ENCODE measurements around the gene FOXA1.
"Not testable (repeated sequence)": the region's sequence is repeated elsewhere in the genome, so short reads cannot be mapped to it uniquely, and the experiment has no call there.

The FOXA1 gene

DNA sequence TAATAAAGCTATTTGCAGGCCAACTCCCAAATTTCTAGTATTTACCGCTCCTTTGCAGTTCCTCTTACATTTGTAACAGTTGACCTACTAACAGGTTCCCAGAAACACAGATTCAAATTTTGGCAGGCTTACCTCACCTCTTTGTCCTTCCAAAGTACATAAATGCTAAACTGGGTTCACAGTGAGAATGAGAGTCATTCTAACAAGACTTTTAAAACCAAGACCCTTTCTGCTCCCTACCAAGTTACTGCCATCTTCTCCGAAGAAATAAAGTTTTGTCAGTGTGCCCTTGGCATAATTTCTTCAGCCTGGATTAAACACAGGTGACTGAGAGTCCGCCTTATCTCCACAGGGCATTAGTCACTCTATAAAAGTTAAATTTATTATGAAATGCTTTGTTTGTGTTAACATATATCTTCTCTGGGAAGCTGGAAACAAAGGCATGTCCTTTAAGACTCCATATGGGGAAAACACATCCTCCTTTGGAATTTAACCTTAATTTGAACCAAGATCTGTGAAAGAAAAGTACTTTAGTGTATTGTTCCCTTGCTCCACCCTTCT is 28.2 kb downstream of the FOXA1 start:
- no peak for DNase-seq (ENCODE audit: low read depth, low spot score)
- H3K27ac ChIP-seq, result no peak overlapping the region

DNA sequence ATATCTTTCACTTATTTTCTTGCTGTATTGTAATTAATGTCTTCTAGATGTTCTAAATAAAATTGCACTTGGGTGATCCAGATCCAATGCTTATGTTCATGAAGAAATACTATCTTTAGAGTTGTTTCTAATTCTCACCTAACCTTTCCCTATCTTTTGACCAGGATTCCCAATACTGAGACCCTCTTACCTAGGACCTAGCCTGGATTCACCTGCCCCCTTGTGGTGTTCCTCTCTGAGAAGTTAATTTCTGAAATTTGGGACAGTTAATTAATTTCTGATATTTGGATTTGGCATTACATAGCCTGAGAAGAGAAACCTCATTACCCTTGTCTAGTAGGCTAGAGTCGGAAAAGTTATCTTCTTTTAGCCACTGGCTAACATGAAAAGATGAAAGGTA is 29.5 kb downstream of the FOXA1 start:
- DNase-seq (ENCODE audit: low read depth, low spot score), result no peak
- no peak overlapping the region for H3K27ac ChIP-seq

DNA sequence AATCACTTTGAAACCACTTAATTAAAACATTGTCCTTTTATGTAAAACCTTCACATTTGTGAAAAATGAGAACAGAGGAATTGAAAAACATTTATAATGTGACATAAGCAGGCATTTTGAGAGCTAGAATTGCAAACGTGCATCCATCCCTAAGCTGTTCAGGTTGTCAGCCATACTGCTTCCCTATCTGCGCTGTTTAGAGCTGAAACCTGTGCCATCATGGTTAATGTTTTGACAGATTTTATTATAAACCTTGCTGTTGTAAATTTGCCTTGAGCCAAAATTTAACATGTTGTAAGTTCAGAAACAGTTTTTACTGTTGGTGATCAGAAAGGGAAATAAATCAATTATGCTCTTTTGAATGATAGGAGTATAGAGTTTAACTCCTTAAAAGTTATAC is 31.9 kb downstream of the FOXA1 start:
- DNase-seq (ENCODE audit: low read depth, low spot score), result no peak
- no peak overlapping the region for H3K27ac ChIP-seq

DNA sequence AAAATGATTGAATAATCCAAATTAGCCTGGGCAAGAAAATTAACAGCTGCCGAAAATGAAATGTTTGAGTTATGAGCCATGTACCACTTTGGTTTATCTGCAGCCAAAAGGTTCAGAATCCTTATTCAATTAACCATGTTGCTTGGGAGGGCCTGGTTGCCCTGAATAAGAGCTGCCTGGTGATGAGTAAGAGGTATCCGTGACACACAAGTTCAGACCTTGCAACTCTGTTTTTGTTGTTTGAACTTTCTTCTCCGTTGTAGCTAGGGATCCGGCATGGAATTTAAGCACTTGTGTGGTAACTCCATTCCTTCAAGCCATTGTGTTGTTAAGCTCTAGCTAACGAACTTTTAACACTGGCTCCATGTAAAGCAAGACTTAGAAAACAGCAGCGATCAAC is 35.7 kb downstream of the FOXA1 start:
- DNase-seq (ENCODE audit: low read depth, low spot score), result no peak
- no peak overlapping the region for H3K27ac ChIP-seq

DNA sequence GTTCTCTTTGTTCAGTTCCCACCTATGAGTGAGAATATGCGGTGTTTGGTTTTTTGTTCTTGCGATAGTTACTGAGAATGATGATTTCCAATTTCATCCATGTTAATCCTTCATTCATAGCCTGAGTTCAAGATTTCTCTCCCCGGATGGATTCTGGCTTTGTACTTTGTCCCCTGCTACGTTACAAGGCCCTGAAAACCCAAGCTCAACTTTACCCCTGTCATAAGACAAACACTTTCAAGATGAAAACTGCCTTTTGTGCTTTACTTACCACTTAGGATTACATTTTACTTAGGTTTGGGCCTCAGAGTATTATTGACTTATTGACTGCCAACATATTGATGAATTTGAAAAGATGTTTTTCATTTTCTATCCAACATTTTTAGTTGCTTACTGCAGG is 36.3 kb downstream of the FOXA1 start:
- H3K27ac ChIP-seq, result no peak overlapping the region
- no peak for DNase-seq (ENCODE audit: low read depth, low spot score)

DNA sequence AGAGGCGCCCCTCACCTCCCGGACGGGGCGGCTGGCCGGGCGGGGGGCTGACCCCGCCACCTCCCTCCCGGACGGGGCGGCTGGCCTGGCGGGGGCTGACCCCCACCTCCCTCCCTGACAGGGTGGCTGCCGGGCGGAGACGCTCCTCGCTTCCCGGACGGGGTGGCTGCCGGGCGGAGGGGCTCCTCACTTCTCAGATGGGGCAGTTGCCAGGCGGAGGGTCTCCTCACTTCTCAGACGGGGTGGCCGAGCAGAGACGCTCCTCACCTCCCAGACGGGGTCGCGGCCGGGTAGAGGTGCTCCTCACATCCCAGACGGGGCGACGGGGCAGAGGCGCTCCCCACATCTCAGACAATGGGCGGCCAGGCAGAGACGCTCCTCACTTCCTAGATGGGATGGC is 39.5 kb downstream of the FOXA1 start:
- DNase-seq (ENCODE audit: low read depth, low spot score); H3K27ac ChIP-seq: not testable (repeated sequence)

DNA sequence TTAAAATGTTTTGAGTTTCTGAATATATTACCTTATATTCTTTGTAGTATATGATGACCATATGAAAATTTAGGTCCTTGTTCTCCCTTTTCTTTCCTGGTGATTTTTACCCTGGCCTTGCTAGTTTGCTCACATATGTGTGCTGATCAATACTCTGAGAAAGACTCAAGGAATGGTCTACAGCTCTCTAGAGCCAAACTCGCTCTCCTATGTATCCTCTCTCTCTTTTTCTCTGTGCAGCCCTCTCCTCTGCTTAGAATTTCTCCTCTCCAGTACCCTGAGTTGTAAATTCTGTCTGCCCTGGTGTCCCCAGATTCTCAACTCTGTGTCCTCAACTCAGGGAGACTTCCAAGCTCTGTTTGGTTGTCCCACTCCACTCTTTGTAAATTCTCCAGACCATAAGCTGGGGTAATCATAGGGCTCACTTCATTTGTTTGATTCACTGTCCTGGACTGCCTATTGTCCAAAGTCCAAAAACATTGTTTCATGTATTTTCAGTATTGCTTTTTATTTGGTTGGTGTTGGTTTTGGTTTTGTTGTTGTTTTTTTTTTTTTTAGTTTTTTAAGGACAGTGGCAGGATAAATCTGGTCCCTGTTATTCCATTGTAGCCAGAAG is 41.0 kb downstream of the FOXA1 start:
- no peak overlapping the region for H3K27ac ChIP-seq
- no peak for DNase-seq (ENCODE audit: low read depth, low spot score)

DNA sequence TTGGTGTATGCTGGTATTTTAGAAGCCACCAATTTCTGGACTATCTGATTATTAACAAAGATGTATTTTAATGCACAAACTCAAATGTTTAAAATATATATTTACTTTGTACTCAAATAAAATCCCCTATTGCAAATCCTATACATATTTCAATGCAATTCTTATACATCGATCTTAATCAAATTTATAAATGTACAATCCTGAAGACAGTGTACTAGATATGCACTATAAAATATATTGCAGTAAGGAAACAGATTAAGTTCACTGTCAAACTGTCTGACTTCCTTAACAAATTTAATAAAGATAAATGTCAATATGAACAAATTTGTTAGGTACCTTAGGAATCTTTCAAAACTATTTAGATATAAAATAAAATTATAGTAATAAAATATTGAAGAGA is 43.9 kb downstream of the FOXA1 start:
- H3K27ac ChIP-seq, result no peak overlapping the region
- DNase-seq (ENCODE audit: low read depth, low spot score), result no peak

DNA sequence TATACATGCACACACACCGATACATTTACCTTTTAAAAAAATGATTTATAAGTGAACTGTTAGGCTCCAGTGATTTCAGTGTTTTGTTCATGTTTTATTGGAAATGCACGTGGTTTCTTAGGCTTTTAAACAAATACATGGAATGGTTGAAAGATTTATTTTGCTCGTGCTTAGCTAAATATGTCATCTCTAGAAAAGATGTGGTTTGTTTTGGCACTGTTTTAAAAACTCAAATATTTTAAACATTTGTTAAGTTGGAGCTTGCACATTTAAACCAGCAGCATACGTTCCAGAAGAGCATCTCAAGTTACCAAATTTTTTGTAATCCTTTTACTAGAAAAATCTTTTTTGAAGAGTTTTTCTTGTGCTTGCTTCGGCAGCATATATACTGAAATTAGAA is 44.5 kb downstream of the FOXA1 start:
- DNase-seq (ENCODE audit: low read depth, low spot score), result no peak
- no peak overlapping the region for H3K27ac ChIP-seq

DNA sequence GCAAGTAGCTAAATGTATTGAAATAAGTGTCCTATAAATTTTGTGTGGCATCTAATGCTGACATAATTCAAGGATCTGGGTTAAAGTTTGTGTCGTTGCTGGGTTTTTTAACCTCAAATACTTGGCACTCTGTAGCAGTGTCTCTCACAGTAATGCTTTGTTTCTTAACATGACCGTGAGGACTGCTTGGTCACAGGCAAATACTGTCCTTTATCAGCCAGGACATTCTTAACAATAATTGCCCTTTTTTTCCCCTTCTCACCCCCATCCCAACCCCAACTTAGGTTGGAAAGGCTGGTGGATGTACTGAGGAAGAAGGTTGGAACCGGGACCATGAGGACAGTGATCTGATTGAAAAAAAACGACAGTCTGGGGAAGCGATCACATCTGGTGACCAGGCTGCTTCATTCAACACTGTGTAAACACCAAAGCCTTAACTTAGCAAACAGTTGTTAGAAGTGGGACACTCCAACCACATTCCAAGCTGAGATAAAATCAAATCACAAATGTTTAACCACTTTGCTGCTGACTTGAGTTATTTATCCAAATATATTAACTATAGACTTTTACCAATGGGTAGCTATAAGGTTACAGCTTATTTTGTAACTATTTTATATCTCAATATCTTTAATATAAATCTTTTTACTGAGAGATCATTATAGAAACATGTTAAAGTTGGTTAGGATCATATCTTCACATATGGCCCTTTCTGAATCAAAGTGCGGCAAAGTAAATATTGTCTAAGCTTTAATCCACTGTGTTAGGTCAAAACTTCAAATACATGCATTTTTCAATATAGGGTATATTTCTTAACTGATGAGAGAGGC is 48.2 kb downstream of the FOXA1 start:
- DNase-seq (ENCODE audit: low read depth, low spot score), result no peak
- H3K27ac ChIP-seq, result no peak overlapping the region

DNA sequence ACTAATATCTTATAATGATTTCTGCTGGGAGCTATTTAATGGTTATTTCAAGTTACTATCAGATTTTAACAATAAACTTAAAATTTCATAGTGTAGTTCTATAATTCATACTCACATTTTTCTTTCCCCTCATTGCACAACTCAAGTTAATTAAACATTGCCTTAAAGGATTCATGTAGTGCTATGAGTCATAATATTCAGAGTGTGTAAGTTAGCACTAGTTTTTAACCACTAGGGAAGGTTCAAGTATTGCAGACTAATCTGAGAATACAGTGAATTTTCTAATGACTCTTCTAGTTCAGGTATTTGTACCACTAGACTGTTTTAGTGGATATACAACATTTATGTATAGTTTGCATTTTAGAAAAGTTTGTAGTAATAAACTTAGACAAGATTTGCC is 49.9 kb downstream of the FOXA1 start:
- H3K27ac ChIP-seq, result no peak overlapping the region
- no peak for DNase-seq (ENCODE audit: low read depth, low spot score)

DNA sequence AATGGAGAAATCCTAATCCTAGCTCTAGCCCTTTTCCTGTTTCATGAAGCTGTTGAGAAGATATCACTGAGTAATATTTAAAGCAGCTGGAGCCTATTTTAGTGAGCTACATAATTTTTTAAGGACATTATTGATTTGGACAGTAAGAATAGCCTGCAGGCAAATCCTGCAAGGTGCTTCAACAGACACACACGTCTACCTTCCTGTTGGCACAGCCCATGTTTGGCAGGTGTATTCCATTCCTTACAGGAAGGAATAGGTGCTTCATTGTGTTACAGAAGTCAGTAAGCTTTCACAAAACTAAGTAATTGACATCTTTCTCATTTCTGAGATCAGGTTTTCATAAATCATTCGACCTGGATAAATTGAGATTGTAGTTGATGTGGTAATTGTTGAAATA is 50.6 kb downstream of the FOXA1 start:
- no peak for DNase-seq (ENCODE audit: low read depth, low spot score)
- no peak overlapping the region for H3K27ac ChIP-seq

DNA sequence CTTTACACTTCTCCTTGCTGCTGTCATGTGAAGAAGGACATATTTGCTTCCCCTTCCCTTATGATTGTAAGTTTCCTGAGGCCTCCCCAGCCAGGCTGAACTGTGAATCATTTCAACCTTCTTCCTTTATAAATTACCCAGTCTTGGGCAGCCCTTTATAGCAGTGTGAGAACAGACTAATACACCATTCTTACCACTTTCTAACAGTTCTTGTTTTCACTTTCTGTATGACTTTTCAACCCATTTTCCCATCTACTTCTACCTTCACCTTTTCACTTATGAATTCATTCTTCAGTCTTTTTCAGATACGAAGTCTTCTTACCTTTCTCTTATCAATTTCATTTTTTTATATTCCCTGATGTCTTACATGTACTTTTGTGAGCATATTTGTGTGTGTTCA is 55.1 kb downstream of the FOXA1 start:
- no peak overlapping the region for H3K27ac ChIP-seq
- no peak for DNase-seq (ENCODE audit: low read depth, low spot score)
